GM12878 (cell line): Measurements from ENCODE around the gene HDDC3. TPM values are rescaled to one million over a fixed set of nuclear protein-coding genes. Genes with fewer than 3 reads are reported as not detected.
A peak's percentile ranks its signal among the peaks of the same experiment; 100 is the strongest.

ENCODE experiments used
- ATAC-seq: fragments of 200-7000 bp; cut with Tn5 transposase; 3 replicates; pipeline ENCODE4 v1.9.1; 2020; ENCODE audit warnings: mild to moderate bottlenecking, moderate library complexity
- BruUV-seq: library from RNA; stranded (reverse); fragments of 400-500 nt; replicated peaks from 2 replicates; lab custom pipeline; 2021; lab: Mats Ljungman, UMichigan
- CTCF ChIA-PET: fragments of 300-600 bp; sonication (Branson Sonifier 250); formaldehyde crosslinking; extraction: SDS; loops from one replicate; lab custom pipeline; 2021; ENCODE audit warnings: inconsistent platforms; lab: Yijun Ruan, JAX
- POLR2A ChIA-PET: fragments of 350-600 bp; formaldehyde crosslinking; extraction: SDS; loops from one replicate; lab custom pipeline; 2021; ENCODE audit warnings: inconsistent platforms; lab: Charles Lee
- RAD21 ChIA-PET: fragments of 300-600 bp; sonication (Branson Sonifier 250); formaldehyde crosslinking; loops from one replicate; lab custom pipeline; 2023; ENCODE audit warnings: antibody characterized with exemption; ENCODE audit not compliant: unreplicated experiment; lab: Charles Lee
- SMC1A ChIA-PET: fragments of 300-600 bp; sonication (Branson Sonifier 250); formaldehyde crosslinking; loops from one replicate; lab custom pipeline; 2023; ENCODE audit not compliant: unreplicated experiment, uncharacterized antibody; lab: Charles Lee
- DNase-seq: peaks from one replicate; pipeline ENCODE4 v3.0.0-alpha.2; 2011; ENCODE audit warnings: low read depth, low spot score
- FAIRE-seq: peaks from 3 replicates; lab custom pipeline; 2011; peaks lifted over from hg19 to GRCh38; lab: Jason Lieb, UNC
- H2AFZ ChIP-seq: 2 replicates; pipeline ENCODE4 v1.6.0; 2011; ENCODE audit warnings: low read depth, low read length, control low read depth; ENCODE audit not compliant: control insufficient read depth
- H3K27ac ChIP-seq: 2 replicates; pipeline ENCODE4 v1.5.1; 2011; ENCODE audit warnings: control low read depth; ENCODE audit not compliant: control insufficient read depth, insufficient read depth
- H3K27me3 ChIP-seq, 2 experiments: replicated peaks in 1 of 2; 2 replicates each; pipeline versions ENCODE4 v1.6.0 to v1.6.1; 2011; ENCODE audit warnings: low read length in 1 of 2; ENCODE audit not compliant: control insufficient read depth in 2 of 2, insufficient read depth in 2 of 2
- H3K36me3 ChIP-seq, 2 experiments: 2 replicates each; pipeline ENCODE4 v1.5.1; 2011; ENCODE audit warnings: low read length in 1 of 2; ENCODE audit not compliant: control insufficient read depth in 2 of 2, insufficient read depth in 2 of 2
- H3K4me1 ChIP-seq: 2 replicates; pipeline ENCODE4 v1.6.1; 2011; ENCODE audit warnings: mild to moderate bottlenecking, low read length, moderate library complexity, mixed read lengths; ENCODE audit not compliant: control insufficient read depth, insufficient read depth
- H3K4me2 ChIP-seq: 2 replicates; pipeline ENCODE4 v1.6.0; 2011; ENCODE audit warnings: control low read depth; ENCODE audit not compliant: control insufficient read depth, insufficient read depth
- H3K4me3 ChIP-seq: fragments of 200-600 bp; sonication (generic); 2 replicates; pipeline ENCODE4 v1.5.1; 2016
- H3K79me2 ChIP-seq: 2 replicates; pipeline ENCODE4 v1.6.0; 2011; ENCODE audit warnings: low read length; ENCODE audit not compliant: control insufficient read depth, insufficient read depth
- H3K9ac ChIP-seq: 2 replicates; pipeline ENCODE4 v1.8.0; 2011; ENCODE audit warnings: low read length, control low read depth, mixed read lengths; ENCODE audit not compliant: control insufficient read depth, insufficient read depth
- H3K9me3 ChIP-seq: replicated peaks from 3 replicates; pipeline ENCODE4 v1.5.1; 2011; ENCODE audit warnings: mild to moderate bottlenecking, low read length; ENCODE audit not compliant: control insufficient read depth, insufficient read depth
- H4K20me1 ChIP-seq: 2 replicates; pipeline ENCODE4 v1.6.0; 2011; ENCODE audit not compliant: control insufficient read depth, insufficient read depth
- EED ChIP-seq: sonication (generic); IDR thresholded peaks from 2 replicates; pipeline ENCODE4 v1.6.1; 2016; ENCODE audit warnings: antibody characterized with exemption, low read depth
- HDAC6 ChIP-seq: fragments of 200-600 bp; sonication (generic); IDR thresholded peaks from one replicate; pipeline ENCODE4 v1.8.0; 2017; ENCODE audit warnings: antibody characterized with exemption; ENCODE audit not compliant: unreplicated experiment
- HDGF ChIP-seq: fragments of 450-650 bp; IDR thresholded peaks from 2 replicates; pipeline ENCODE4 v1.6.1; 2016; ENCODE audit warnings: antibody characterized with exemption
- JUNB ChIP-seq: IDR thresholded peaks from 2 replicates; pipeline ENCODE4 v1.6.1; 2016; ENCODE audit warnings: antibody characterized with exemption, mild to moderate bottlenecking
- NFYA ChIP-seq: IDR thresholded peaks from 2 replicates; pipeline ENCODE4 v1.6.1; 2011; ENCODE audit warnings: low read depth, mild to moderate bottlenecking, low read length, improper control_type of control experiment, borderline replicate concordance
- PAX8 ChIP-seq: fragments of 450-650 bp; IDR thresholded peaks from 2 replicates; pipeline ENCODE4 v1.6.1; 2017; ENCODE audit warnings: mild to moderate bottlenecking, moderate library complexity
- POLR2A ChIP-seq: IDR thresholded peaks from 2 replicates; pipeline ENCODE4 v1.6.1; 2011; ENCODE audit warnings: low read depth, mild to moderate bottlenecking, low read length
- POLR2AphosphoS5 ChIP-seq: IDR thresholded peaks from 2 replicates; pipeline ENCODE4 v1.6.1; 2011; ENCODE audit warnings: mild to moderate bottlenecking, low read length, inconsistent platforms
- POU2F2 ChIP-seq: IDR thresholded peaks from 3 replicates; pipeline ENCODE4 v1.6.1; 2011; ENCODE audit warnings: low read depth, mild to moderate bottlenecking, low read length, borderline replicate concordance
- YY1 ChIP-seq: IDR thresholded peaks from 2 replicates; pipeline ENCODE4 v1.6.1; 2011; ENCODE audit warnings: low read depth, mild to moderate bottlenecking, low read length
- ZBTB11 ChIP-seq: fragments of 450-650 bp; formaldehyde crosslinking; IDR thresholded peaks from 2 replicates; pipeline ENCODE4 v1.5.0; 2022; ENCODE audit warnings: mild to moderate bottlenecking, missing genetic modification characterization
- ZNF217 ChIP-seq: fragments of 450-650 bp; IDR thresholded peaks from 2 replicates; pipeline ENCODE4 v1.6.1; 2017; ENCODE audit warnings: antibody characterized with exemption, mild to moderate bottlenecking
- ZSCAN29 ChIP-seq: fragments of 450-650 bp; IDR thresholded peaks from 2 replicates; pipeline ENCODE4 v1.6.1; 2017; ENCODE audit warnings: mild to moderate bottlenecking, moderate library complexity
- WGBS: methylation state at CpG from one replicate; pipeline ENCODE4 v1.1.6; 2016; ENCODE audit warnings: low lambda C conversion rate; ENCODE audit not compliant: insufficient replicate concordance, insufficient coverage; ENCODE audit errors: missing lambda C conversion rate; 5-methylcytosine and 5-hydroxymethylcytosine counted together
- in situ Hi-C: fragments of 300-500 bp; cut with MboI; formaldehyde crosslinking; loops from 9 replicates; pipeline ENCODE4 v1.14.3; 2018; ENCODE audit warnings: mixed read lengths
- intact Hi-C: fragments of 100-400 bp; cut with micrococcal nuclease; formaldehyde crosslinking; loops from one replicate; pipeline ENCODE4 v1.14.2; 2022; ENCODE audit not compliant: unreplicated experiment
- polyA plus RNA-seq, 11 experiments: library from polyadenylated mRNA; depleted of rRNA in 4 of 11; unstranded in 6 of 11; stranded (reverse) in 5 of 11; fragments of >200 nt; fragmentation: Nextera tagmentation in 4 of 11; fragmentation: Illumina TruSeq in 1 of 11; extraction: Ambion mirVana in 4 of 11; extraction: Trizol in 1 of 11; gene quantifications; 1 replicate in 1 of 11; 2 replicates in 10 of 11; pipeline versions ENCODE4 v1.2.1 to v1.2.3, GENCODE V29; 2011 to 2016; ENCODE audit warnings: inconsistent platforms in 2 of 11, missing spikeins in 2 of 11, low read depth in 1 of 11
- total RNA-seq, 4 experiments: library from RNA; depleted of rRNA in 3 of 4; stranded (reverse); fragments of >200 nt in 3 of 4; fragmentation: Illumina TruSeq in 1 of 4; extraction: Trizol in 1 of 4; gene quantifications; 2 replicates each; pipeline versions ENCODE4 v1.2.1 to v1.2.3, GENCODE V29; 2013 to 2021

The HDDC3 gene
- total and polyA plus RNA-seq, 10 of the 15 experiments (the other 5 are each of a cell fraction or from before 2014, with no cell fraction given): 5.6 to 39.5 (median 23.0) TPM

GRCh38 chr15:90881978-90882721 is 50.2 kb downstream of the HDDC3 start:
- no peak for DNase-seq
- Histone ChIP-seq H3K9me3 (no peaks in the 10 kb centered on the region), H4K20me1 (no peaks in the 10 kb centered on the region), H3K4me1 (peaks cover 19% of the 10 kb centered on the region), H2AFZ (no peak overlapping the region), H3K4me2 (no peak overlapping the region), H3K79me2 (no peaks in the 10 kb centered on the region; the same call in 1 of the 2 replicates), H3K9ac (no peak overlapping the region), H3K27me3 (no peaks in the 10 kb centered on the region), H3K27ac (no peak overlapping the region), H3K36me3 (peaks cover 10 to 29% of the 10 kb centered on the region in 2 experiments; a peak in 3 of 4 replicates), H3K4me3 (no peak overlapping the region)
- ChIA-PET RAD21 (interaction anchor here (1.0 kb wide), 1 partner anchor 234 kb away, joined by 6 read pairs; no protein-coding TSS in a partner anchor), CTCF (no interaction called here), SMC1A (no interaction called here), POLR2A (interaction anchor here (0.6 kb wide), 1 partner anchor 523 kb away, joined by 5 read pairs; no protein-coding TSS in a partner anchor)
- TF ChIP-seq ZSCAN29 (no peak), POLR2AphosphoS5 (0 out of 2 replicates have a peak, but pooled peaks have one; percentile 30), POLR2A (peak; percentile 72), HDGF (no peak)
- intact Hi-C loops (loop anchor here (10.0 kb wide), 1 partner anchor 387 kb away; no protein-coding TSS in a partner anchor), in situ Hi-C loops (no loop called here)
- WGBS: 72% methylated on average over 19 of the region's 19 CpGs
- no peak for FAIRE-seq
- ATAC-seq: no peak
- BruUV-seq: TSS peak; percentile 44

GRCh38 chr15:90881181-90881977 is 51.0 kb downstream of the HDDC3 start:
- peaks cover 17 to 33% of the 10 kb centered on the region in 2 experiments; a peak in 3 of 4 replicates for H3K36me3 ChIP-seq
- no peak for ATAC-seq
- DNase-seq: no peak
- CTCF ChIA-PET: no interaction called here
- no peaks in the 10 kb centered on the region; the same call in 1 of the 2 replicates for H3K79me2 ChIP-seq
- no peaks in the 10 kb centered on the region for H3K9me3 ChIP-seq
- peaks cover 16% of the 10 kb centered on the region for H3K4me1 ChIP-seq
- intact Hi-C loops: loop anchor here (10.0 kb wide), 1 partner anchor 387 kb away; no protein-coding TSS in a partner anchor
- FAIRE-seq: no peak
- H3K9ac ChIP-seq: no peak overlapping the region
- no peaks in the 10 kb centered on the region for H4K20me1 ChIP-seq
- no peaks in the 10 kb centered on the region for H3K27me3 ChIP-seq
- H3K27ac ChIP-seq: no peak overlapping the region
- POLR2A ChIA-PET: no interaction called here
- H3K4me3 ChIP-seq: no peak overlapping the region
- H2AFZ ChIP-seq: no peak overlapping the region
- no TSS peak for BruUV-seq
- RAD21 ChIA-PET: interaction anchor here (1.0 kb wide), 1 partner anchor 233 kb away, joined by 6 read pairs; no protein-coding TSS in a partner anchor
- in situ Hi-C loops: no loop called here
- SMC1A ChIA-PET: no interaction called here
- H3K4me2 ChIP-seq: no peak overlapping the region
- WGBS: 88% methylated on average over 35 of the region's 35 CpGs
- TF ChIP-seq EED (no peak), ZNF217 (no peak), YY1 (no peak), NFYA (no peak), HDAC6 (no peak), POU2F2 (no peak), PAX8 (no peak), ZBTB11 (CRISPR knock-in tag) (no peak), JUNB (no peak)
